ENCODE measurements around the gene ATXN3.

- no peak for TF ChIP-seq CTCF (IDR thresholded peaks at IDR 0.05; ENCODE audit: low read depth, low read length, poor library complexity, severe bottlenecking)
- TF ChIP-seq EZH2phosphoT487 (IDR thresholded peaks at IDR 0.05; ENCODE audit: borderline replicate concordance, low read length), result no peak
These were observed 94.1 kb downstream of the ATXN3 start for GRCh38 chr14:92012121-92012748.

All from DOHH2 (cell line).